GM23248 (cell line): ENCODE data around the gene CNN3. TPM values are rescaled to one million over a fixed set of nuclear protein-coding genes. Genes with fewer than 3 reads are reported as not detected.

ENCODE experiments used
- DNase-seq: peaks from one replicate; pipeline ENCODE4 v3.0.0-alpha.2; 2015
- H2AFZ ChIP-seq: fragments of 200-600 bp; sonication (generic); 2 replicates; pipeline ENCODE4 v1.6.1; 2016; ENCODE audit warnings: antibody characterized with exemption
- H3F3A ChIP-seq: fragments of 200-600 bp; sonication (generic); 2 replicates; pipeline ENCODE4 v1.6.1; 2016; ENCODE audit warnings: mild to moderate bottlenecking, antibody characterized with exemption, mixed run types; ENCODE audit not compliant: insufficient read depth
- H3K27ac ChIP-seq: fragments of 200-600 bp; sonication (generic); 2 replicates; pipeline ENCODE4 v1.5.1; 2016; ENCODE audit warnings: mild to moderate bottlenecking
- H3K27me3 ChIP-seq: fragments of 200-600 bp; sonication (generic); replicated peaks from 2 replicates; pipeline ENCODE4 v1.6.1; 2016; ENCODE audit warnings: mild to moderate bottlenecking; ENCODE audit not compliant: insufficient read depth
- H3K36me3 ChIP-seq: fragments of 200-600 bp; sonication (generic); 2 replicates; pipeline ENCODE4 v1.6.1; 2016; ENCODE audit warnings: low read depth, mild to moderate bottlenecking
- H3K4me1 ChIP-seq: fragments of 200-600 bp; sonication (generic); 2 replicates; pipeline ENCODE4 v1.6.1; 2016; ENCODE audit warnings: mild to moderate bottlenecking; ENCODE audit not compliant: insufficient read depth
- H3K4me2 ChIP-seq: fragments of 200-600 bp; sonication (generic); one replicate; pipeline ENCODE4 v1.6.1; 2016; ENCODE audit warnings: mild to moderate bottlenecking; ENCODE audit not compliant: unreplicated experiment
- H3K4me3 ChIP-seq: fragments of 200-600 bp; sonication (generic); 2 replicates; pipeline ENCODE4 v1.5.1; 2016; ENCODE audit warnings: mild to moderate bottlenecking
- H3K79me2 ChIP-seq: fragments of 200-600 bp; sonication (generic); 2 replicates; pipeline ENCODE4 v1.6.1; 2016; ENCODE audit warnings: mild to moderate bottlenecking; ENCODE audit not compliant: insufficient read depth
- H3K9ac ChIP-seq: fragments of 200-600 bp; sonication (generic); 2 replicates; pipeline ENCODE4 v1.6.1; 2016; ENCODE audit warnings: mild to moderate bottlenecking
- H3K9me2 ChIP-seq: fragments of 200-600 bp; sonication (generic); 2 replicates; pipeline ENCODE4 v1.6.1; 2016; ENCODE audit warnings: mixed run types, mild to moderate bottlenecking, moderate library complexity; ENCODE audit not compliant: insufficient read depth
- H3K9me3 ChIP-seq: fragments of 200-600 bp; sonication (generic); one replicate; pipeline ENCODE4 v1.6.1; 2017; ENCODE audit warnings: low read depth
- H4K20me1 ChIP-seq: fragments of 200-600 bp; sonication (generic); 2 replicates; pipeline ENCODE4 v1.6.0; 2016; ENCODE audit not compliant: insufficient read depth
- EZH2 ChIP-seq: fragments of 200-600 bp; sonication (generic); IDR thresholded peaks from 2 replicates; pipeline ENCODE4 v1.6.1; 2018; ENCODE audit warnings: antibody characterized with exemption, mild to moderate bottlenecking; ENCODE audit not compliant: insufficient read depth, poor library complexity, severe bottlenecking
- EZH2phosphoT487 ChIP-seq: fragments of 200-600 bp; sonication (generic); IDR thresholded peaks from 2 replicates; pipeline ENCODE4 v1.6.1; 2018; ENCODE audit warnings: antibody characterized with exemption, moderate library complexity, mild to moderate bottlenecking, low read depth; ENCODE audit not compliant: insufficient read depth
- WGBS, 2 experiments: methylation state at CpG; one replicate each; pipeline ENCODE4 v1.1.6; 2015 to 2017; ENCODE audit warnings: low lambda C conversion rate in 2 of 2, low coverage in 1 of 2; ENCODE audit errors: missing lambda C conversion rate in 2 of 2; 5-methylcytosine and 5-hydroxymethylcytosine counted together
- in situ Hi-C: fragments of 300-500 bp; cut with MboI; formaldehyde crosslinking; loops from 2 replicates; pipeline ENCODE4 v1.15.0; 2020
- polyA plus RNA-seq: library from polyadenylated mRNA; unstranded; fragments of >200 nt; fragmentation: Nextera tagmentation; extraction: Ambion mirVana; gene quantifications from 2 replicates; pipeline ENCODE4 v1.2.1, GENCODE V29; 2016
- total RNA-seq: library from RNA; depleted of rRNA; stranded (reverse); fragments of >200 nt; shearing (Covaris generic); gene quantifications from 2 replicates; pipeline ENCODE4 v1.2.3, GENCODE V29; 2014

The CNN3 gene
- total and polyA plus RNA-seq, 2 experiments from 2014 or later, result 213 to 359 TPM

DNA sequence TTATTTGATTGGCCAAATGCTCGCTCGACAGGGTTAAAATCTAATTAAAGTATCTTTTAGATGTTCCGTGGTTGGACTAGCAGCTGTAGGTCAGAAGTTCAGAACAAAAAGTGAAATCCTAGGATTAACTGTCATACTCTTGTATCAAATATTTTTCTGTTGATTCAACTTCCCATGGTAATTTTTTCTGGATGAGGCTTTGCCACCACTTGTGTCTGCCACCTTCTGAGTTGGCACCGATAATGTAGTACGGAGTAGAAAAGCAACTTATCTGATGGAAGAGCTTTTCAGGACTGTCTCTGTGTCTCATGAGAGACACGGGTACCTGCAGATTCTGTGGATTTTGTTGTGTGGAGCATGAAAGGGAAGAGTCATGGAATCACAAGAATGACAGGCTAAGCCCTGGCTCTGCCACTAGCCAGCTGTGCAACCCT is 44.6 kb upstream of the CNN3 start:
- no peak overlapping the region for H2AFZ ChIP-seq
- H3K27ac ChIP-seq, result peak overlapping the region; percentile 48
- WGBS, 2 experiments, result 3 to 5% methylated on average over 6 of the region's 6 CpGs
- H3K79me2 ChIP-seq, result no peaks in the 10 kb centered on the region
- peak overlapping the region; percentile 25 for H3K4me3 ChIP-seq
- peak; percentile 81 for DNase-seq
- no peak overlapping the region for H3K9ac ChIP-seq
- no peaks in the 10 kb centered on the region for H4K20me1 ChIP-seq
- peak overlapping the region; percentile 70 for H3K4me2 ChIP-seq
- peaks cover 34% of the 10 kb centered on the region for H3F3A ChIP-seq
- peaks cover 45% of the 10 kb centered on the region for H3K4me1 ChIP-seq
- in situ Hi-C loops, result no loop called here
- H3K9me2 ChIP-seq, result no peaks in the 10 kb centered on the region
- no peaks in the 10 kb centered on the region for H3K27me3 ChIP-seq
- no peaks in the 10 kb centered on the region for H3K9me3 ChIP-seq
- no peak for TF ChIP-seq EZH2
- TF ChIP-seq EZH2phosphoT487, result 0 out of 2 replicates have a peak, but pooled peaks have one; percentile 36
- H3K36me3 ChIP-seq, result no peaks in the 10 kb centered on the region

GRCh38 chr1:94970783-94971182 is 43.9 kb upstream of the CNN3 start:
- Histone ChIP-seq H3K27ac (peak overlapping the region; percentile 48), H3K9me3 (no peaks in the 10 kb centered on the region), H3K9me2 (no peaks in the 10 kb centered on the region), H2AFZ (0 out of 2 replicates have a peak overlapping the region, but pooled peaks have one; percentile 21), H4K20me1 (no peaks in the 10 kb centered on the region), H3K9ac (no peak overlapping the region), H3K4me3 (peak overlapping the region; percentile 25; the same call in 1 of the 2 replicates), H3K79me2 (no peaks in the 10 kb centered on the region), H3K36me3 (no peaks in the 10 kb centered on the region), H3K27me3 (no peaks in the 10 kb centered on the region), H3K4me1 (peaks cover 45% of the 10 kb centered on the region), H3F3A (peaks cover 34% of the 10 kb centered on the region), H3K4me2 (peak overlapping the region; percentile 70)
- in situ Hi-C loops, result no loop called here
- TF ChIP-seq EZH2phosphoT487 (no peak), EZH2 (no peak)
- DNase-seq, result peak; percentile 14
- 62 to 70% methylated on average over 2 of the region's 2 CpGs for WGBS, 2 experiments

DNA sequence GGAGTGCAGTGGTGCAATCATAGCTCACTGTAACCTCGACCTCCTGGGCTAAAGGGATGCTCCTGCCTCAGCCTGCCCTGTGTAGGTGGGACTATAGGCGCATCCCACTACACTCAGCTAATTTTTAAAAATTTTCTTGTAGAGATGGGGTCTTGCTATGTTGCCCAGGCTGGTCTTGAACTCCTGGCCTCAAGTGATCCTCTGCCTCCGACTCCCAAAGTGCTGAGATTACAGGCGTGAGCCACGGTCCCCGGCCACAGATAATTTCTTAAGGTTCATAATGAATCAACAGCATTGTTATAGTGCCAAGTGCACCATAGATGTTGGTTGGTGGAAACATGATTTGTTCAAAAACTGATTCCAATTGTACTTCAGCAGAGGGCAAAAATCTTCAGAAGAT is 42.2 kb upstream of the CNN3 start:
- Histone ChIP-seq H3K9ac (no peak overlapping the region), H3K9me3 (no peaks in the 10 kb centered on the region), H3K27me3 (no peaks in the 10 kb centered on the region), H3K27ac (no peak overlapping the region), H3K9me2 (no peaks in the 10 kb centered on the region), H2AFZ (no peak overlapping the region), H3K4me1 (peaks cover 33% of the 10 kb centered on the region), H3K36me3 (no peaks in the 10 kb centered on the region), H3K4me3 (no peak overlapping the region), H3F3A (peaks cover 20% of the 10 kb centered on the region), H4K20me1 (no peaks in the 10 kb centered on the region), H3K79me2 (no peaks in the 10 kb centered on the region), H3K4me2 (no peak overlapping the region)
- WGBS, 2 experiments, result 94 to 98% methylated on average over 6 of the region's 6 CpGs
- DNase-seq, result no peak
- TF ChIP-seq EZH2phosphoT487 (no peak), EZH2 (no peak)
- in situ Hi-C loops, result no loop called here

GRCh38 chr1:94966033-94966432 is 39.1 kb upstream of the CNN3 start:
- 60 to 66% methylated on average over 1 of the region's 1 CpG for WGBS, 2 experiments
- no peak overlapping the region for H3K27ac ChIP-seq
- no peak for TF ChIP-seq EZH2
- TF ChIP-seq EZH2phosphoT487, result no peak

More at GRCh38 chr1:94966033-94966432, 39.1 kb upstream of the CNN3 start:
- H2AFZ ChIP-seq, result no peak overlapping the region
- in situ Hi-C loops, result no loop called here
- no peak for DNase-seq
- H3K9ac ChIP-seq, result no peak overlapping the region
- H3F3A ChIP-seq, result peaks cover 2% of the 10 kb centered on the region; the same call in 1 of the 2 replicates
- no peak overlapping the region for H3K4me2 ChIP-seq
- H3K4me1 ChIP-seq, result peaks cover 6% of the 10 kb centered on the region
- H3K4me3 ChIP-seq, result no peak overlapping the region
- H3K9me2 ChIP-seq, result no peaks in the 10 kb centered on the region
- H3K9me3 ChIP-seq, result no peaks in the 10 kb centered on the region
- H3K79me2 ChIP-seq, result no peaks in the 10 kb centered on the region
- no peaks in the 10 kb centered on the region for H3K36me3 ChIP-seq
- no peaks in the 10 kb centered on the region for H4K20me1 ChIP-seq
- no peaks in the 10 kb centered on the region for H3K27me3 ChIP-seq
